Activated CD8-positive, alpha-beta T cell treated with anti-CD3 and anti-CD28 coated beads for 36 hours (primary cell): ENCODE measurements around the gene BTBD2. TPM values are rescaled to one million over a fixed set of nuclear protein-coding genes. Genes with fewer than 3 reads are reported as not detected.

ENCODE experiments used
- ATAC-seq: fragments of 200-7000 bp; cut with Tn5 transposase; one replicate; pipeline ENCODE4 v1.10.0; 2021; ENCODE audit warnings: mild to moderate bottlenecking, moderate library complexity
- CTCF ChIA-PET: fragments of 350-600 bp; sonication (Branson Sonifier 250); formaldehyde crosslinking; loops from one replicate; lab custom pipeline; 2021; ENCODE audit warnings: antibody characterized with exemption; lab: Charles Lee
- POLR2A ChIA-PET: fragments of 350-600 bp; sonication (Branson Sonifier 250); formaldehyde crosslinking; loops from one replicate; lab custom pipeline; 2021; ENCODE audit warnings: antibody characterized with exemption; lab: Charles Lee
- DNase-seq: peaks from one replicate; pipeline ENCODE4 v3.0.0-alpha.2; 2020
- H3K27ac Mint-ChIP-seq: one replicate; pipeline ENCODE4 v1.8.0; 2021; ENCODE audit warnings: mild to moderate bottlenecking, mixed read lengths
- H3K27me3 Mint-ChIP-seq: one replicate; pipeline ENCODE4 v1.8.0; 2021; ENCODE audit warnings: mixed read lengths
- H3K36me3 Mint-ChIP-seq: one replicate; pipeline ENCODE4 v1.8.0; 2021; ENCODE audit warnings: low read depth, mixed read lengths
- H3K4me1 Mint-ChIP-seq: one replicate; pipeline ENCODE4 v1.8.0; 2021; ENCODE audit warnings: low read depth, mixed read lengths
- H3K4me3 Mint-ChIP-seq: one replicate; pipeline ENCODE4 v1.8.0; 2021; ENCODE audit warnings: mild to moderate bottlenecking, moderate library complexity, mixed read lengths
- H3K9me3 Mint-ChIP-seq: one replicate; pipeline ENCODE4 v1.8.0; 2021; ENCODE audit warnings: mixed read lengths
- intact Hi-C: fragments of 100-400 bp; cut with micrococcal nuclease; formaldehyde crosslinking; loops from one replicate; pipeline ENCODE4 v1.10.0; 2022
- total RNA-seq, 2 experiments: library from RNA; stranded (reverse); gene quantifications; one replicate each; pipeline ENCODE4 v1.2.3, GENCODE V29; 2021
- TF ChIP-seq, protein P1 (sequence below): fragments of 200-600 bp; IDR thresholded peaks from one replicate; pipeline ENCODE4 v1.8.0; 2022; ENCODE audit warnings: antibody characterized with exemption, mild to moderate bottlenecking

BTBD2 gene
- total RNA-seq, 2 experiments from 2014 or later, result 36.5 to 44.6 TPM

DNA sequence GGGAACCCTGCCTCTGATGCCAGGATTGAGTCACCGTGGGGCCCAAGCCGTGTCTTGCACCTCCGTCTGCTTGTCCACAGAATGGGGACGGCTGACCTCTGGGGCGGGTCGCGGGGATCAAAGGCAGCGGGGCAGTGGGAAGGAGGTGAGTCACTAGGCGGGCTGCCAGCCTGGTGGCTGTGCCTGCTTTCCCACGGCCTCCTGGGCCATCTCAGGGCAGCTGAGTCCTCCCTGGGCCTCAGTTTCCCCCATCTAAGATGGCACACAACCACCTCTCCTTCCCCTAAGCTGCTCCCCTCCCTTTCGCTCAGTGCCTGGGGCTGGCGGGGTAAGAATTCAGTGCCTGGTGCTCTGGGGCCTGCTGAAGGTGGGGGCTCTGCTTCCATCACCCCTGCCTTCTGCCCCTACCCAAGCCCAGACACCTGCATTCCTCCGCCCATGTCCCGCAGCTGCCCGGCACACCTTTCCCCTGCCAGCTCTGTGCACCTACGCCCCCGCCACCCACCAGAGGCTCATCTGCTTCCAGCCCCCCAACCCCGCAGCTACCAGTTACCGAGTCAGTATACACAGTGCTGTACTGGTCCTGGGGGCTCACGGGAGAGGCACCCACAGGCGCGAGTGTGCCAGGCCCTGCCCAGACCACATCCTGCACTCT lies 32.1 kb upstream of the BTBD2 start:
- DNase-seq, result peak; percentile 54
- Mint-ChIP-seq H3K4me3 (peak overlapping the region; percentile 45), H3K27me3 (no peaks in the 10 kb centered on the region), H3K36me3 (peaks cover 26% of the 10 kb centered on the region), H3K4me1 (peaks cover 53% of the 10 kb centered on the region), H3K9me3 (no peaks in the 10 kb centered on the region), H3K27ac (peak overlapping the region; percentile 55)
- no peak for ATAC-seq
- ChIA-PET CTCF (no interaction called here), POLR2A (interaction anchor here (1.4 to 4.2 kb wide), 3 partner anchors 8 to 11 kb away, joined by 4 to 27 read pairs (median 27); no protein-coding TSS in a partner anchor)
- intact Hi-C loops, result no loop called here
- TF ChIP-seq, protein P1, sequence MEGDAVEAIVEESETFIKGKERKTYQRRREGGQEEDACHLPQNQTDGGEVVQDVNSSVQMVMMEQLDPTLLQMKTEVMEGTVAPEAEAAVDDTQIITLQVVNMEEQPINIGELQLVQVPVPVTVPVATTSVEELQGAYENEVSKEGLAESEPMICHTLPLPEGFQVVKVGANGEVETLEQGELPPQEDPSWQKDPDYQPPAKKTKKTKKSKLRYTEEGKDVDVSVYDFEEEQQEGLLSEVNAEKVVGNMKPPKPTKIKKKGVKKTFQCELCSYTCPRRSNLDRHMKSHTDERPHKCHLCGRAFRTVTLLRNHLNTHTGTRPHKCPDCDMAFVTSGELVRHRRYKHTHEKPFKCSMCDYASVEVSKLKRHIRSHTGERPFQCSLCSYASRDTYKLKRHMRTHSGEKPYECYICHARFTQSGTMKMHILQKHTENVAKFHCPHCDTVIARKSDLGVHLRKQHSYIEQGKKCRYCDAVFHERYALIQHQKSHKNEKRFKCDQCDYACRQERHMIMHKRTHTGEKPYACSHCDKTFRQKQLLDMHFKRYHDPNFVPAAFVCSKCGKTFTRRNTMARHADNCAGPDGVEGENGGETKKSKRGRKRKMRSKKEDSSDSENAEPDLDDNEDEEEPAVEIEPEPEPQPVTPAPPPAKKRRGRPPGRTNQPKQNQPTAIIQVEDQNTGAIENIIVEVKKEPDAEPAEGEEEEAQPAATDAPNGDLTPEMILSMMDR, result no peak

DNA sequence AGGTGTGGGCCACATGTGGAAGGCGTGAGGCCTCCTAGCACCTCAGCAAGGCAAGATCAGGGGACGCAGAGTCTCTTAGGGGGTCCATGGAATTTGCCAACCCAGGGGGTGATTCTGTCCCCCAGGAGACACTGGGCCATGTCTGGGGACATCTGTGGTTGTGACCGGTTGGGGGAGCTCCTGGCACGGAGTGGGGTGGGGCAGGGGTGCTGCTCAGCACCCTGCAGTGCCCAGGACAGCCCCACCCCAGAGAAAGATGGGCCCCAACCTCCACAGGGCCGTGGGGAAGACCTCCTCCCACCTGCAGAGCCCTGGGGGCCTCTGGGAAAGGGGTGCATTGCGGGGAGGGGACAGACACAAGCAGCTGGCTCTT lies 31.5 kb upstream of the BTBD2 start:
- POLR2A ChIA-PET, result interaction anchor here (3.7 to 4.2 kb wide), 2 partner anchors 8 to 12 kb away, joined by 27 read pairs; no protein-coding TSS in a partner anchor
- H3K4me1 Mint-ChIP-seq, result peaks cover 54% of the 10 kb centered on the region
- CTCF ChIA-PET, result no interaction called here
- peaks cover 31% of the 10 kb centered on the region for H3K36me3 Mint-ChIP-seq
- DNase-seq, result no peak
- no peak overlapping the region for H3K4me3 Mint-ChIP-seq
- intact Hi-C loops, result no loop called here
- TF ChIP-seq, protein P1, result no peak
- no peaks in the 10 kb centered on the region for H3K27me3 Mint-ChIP-seq
- no peaks in the 10 kb centered on the region for H3K9me3 Mint-ChIP-seq
- peak overlapping the region; percentile 15 for H3K27ac Mint-ChIP-seq
- no peak for ATAC-seq

DNA sequence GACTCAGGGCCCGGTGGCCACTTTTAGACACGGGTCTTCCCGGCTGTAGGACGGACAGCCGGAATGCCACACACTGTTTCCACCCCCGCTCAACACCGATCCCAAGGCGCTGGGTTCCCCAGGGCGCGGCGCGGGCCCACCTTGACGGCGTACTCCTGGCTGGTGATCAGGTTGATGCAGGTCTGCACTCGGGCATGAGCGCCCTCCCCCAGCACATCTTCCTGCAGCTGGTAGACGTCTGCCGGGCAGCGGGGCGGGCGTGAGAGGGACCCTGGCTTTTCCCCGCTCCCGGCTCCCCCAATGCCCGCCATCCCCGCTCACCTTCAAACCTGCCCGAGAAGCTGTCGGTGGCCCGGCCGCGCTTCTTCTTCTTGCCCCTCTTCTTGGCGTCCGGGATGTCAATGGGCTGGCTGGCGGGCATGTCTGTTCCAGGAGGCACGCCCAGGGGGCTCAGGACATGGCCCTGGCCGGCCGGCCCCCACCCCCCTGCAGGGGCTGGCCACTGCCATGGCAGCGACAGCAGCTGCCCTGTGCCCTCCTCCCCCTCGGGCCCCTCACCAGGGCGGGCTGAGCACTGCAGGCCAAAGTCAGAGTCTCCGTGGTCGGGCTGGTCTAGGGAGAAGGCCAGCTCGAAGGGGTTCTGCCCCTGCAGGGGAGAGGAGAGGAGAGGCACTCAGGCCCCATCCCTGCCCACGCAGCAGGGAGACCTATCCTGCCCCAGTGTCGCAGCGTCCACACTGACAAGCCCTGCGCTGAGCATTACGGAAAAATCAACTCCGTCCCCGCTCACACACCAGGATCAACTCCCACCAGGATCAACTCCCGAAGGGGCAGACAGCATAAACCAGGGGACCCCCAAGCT lies 30.8 kb upstream of the BTBD2 start:
- H3K9me3 Mint-ChIP-seq, result no peaks in the 10 kb centered on the region
- peaks cover 49% of the 10 kb centered on the region for H3K4me1 Mint-ChIP-seq
- intact Hi-C loops, result no loop called here
- POLR2A ChIA-PET, result interaction anchor here (1.6 to 4.2 kb wide), 2 partner anchors 9 to 13 kb away, joined by 7 to 27 read pairs; no protein-coding TSS in a partner anchor
- no peak for ATAC-seq
- H3K4me3 Mint-ChIP-seq, result no peak overlapping the region
- CTCF ChIA-PET, result no interaction called here
- H3K27ac Mint-ChIP-seq, result no peak overlapping the region
- H3K36me3 Mint-ChIP-seq, result peaks cover 32% of the 10 kb centered on the region
- no peak for DNase-seq
- TF ChIP-seq, protein P1, result no peak
- no peaks in the 10 kb centered on the region for H3K27me3 Mint-ChIP-seq

DNA sequence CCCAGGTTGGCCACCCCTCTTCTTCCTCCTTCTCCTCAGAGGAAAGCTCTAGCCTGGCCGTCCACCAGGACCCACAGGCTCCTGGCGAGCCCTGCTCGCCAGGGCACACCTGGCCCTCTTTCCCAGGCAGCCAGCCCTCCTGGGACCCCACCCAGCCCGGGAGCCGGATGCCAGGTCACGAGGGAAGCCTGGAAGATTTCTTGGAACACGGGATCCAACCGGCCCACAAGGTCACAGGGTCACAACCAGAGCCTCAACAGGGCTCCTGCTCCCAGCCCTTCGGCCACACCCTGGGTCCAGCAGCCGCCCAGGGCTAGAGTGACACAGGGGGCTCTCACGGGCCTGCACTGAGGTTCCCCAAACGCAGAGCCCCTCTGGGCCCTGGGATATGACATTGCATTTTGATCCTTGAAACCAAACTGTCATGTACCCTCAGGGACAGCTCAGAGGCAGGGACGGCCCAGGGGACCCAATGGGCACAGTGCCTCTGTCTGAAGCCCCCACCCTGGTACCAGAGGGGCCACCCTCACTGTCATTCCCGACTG lies 30.1 kb upstream of the BTBD2 start:
- intact Hi-C loops, result no loop called here
- ChIA-PET CTCF (no interaction called here), POLR2A (interaction anchor here (0.9 to 1.6 kb wide), 2 partner anchors 8 to 12 kb away, joined by 4 to 7 read pairs; no protein-coding TSS in a partner anchor)
- H3K27ac Mint-ChIP-seq, result no peak overlapping the region
- no peak for ATAC-seq
- peaks cover 53% of the 10 kb centered on the region for H3K4me1 Mint-ChIP-seq
- no peaks in the 10 kb centered on the region for H3K9me3 Mint-ChIP-seq
- DNase-seq, result no peak
- TF ChIP-seq, protein P1, result no peak
- no peaks in the 10 kb centered on the region for H3K27me3 Mint-ChIP-seq
- no peak overlapping the region for H3K4me3 Mint-ChIP-seq
- H3K36me3 Mint-ChIP-seq, result peaks cover 37% of the 10 kb centered on the region
